Upper lobe of left lung (tissue), 6 donors: ENCODE data around the gene C16orf95. TPM values are rescaled to one million over a fixed set of nuclear protein-coding genes. Genes with fewer than 3 reads are reported as not detected.
A peak's percentile ranks its signal among the peaks of the same experiment; 100 is the strongest.

Experiments
- ATAC-seq, 2 donors: fragments of 200-7000 bp; cut with Tn5 transposase; one replicate each; pipeline ENCODE4 v1.9.1; 2022; ENCODE audit warnings: mild to moderate bottlenecking in 2 of 2, moderate library complexity in 2 of 2; ENCODE audit not compliant: low FRiP score in 2 of 2
- DNase-seq, 2 donors: peaks; one replicate each; pipeline ENCODE4 v3.0.0-alpha.2; 2019 to 2020
- H3K27ac ChIP-seq, 4 donors: fragments of 200-600 bp; sonication (generic); one replicate each; pipeline ENCODE4 v1.5.1; 2016 to 2019
- H3K27me3 ChIP-seq, 4 donors: fragments of 200-600 bp; sonication (generic); one replicate each; pipeline ENCODE4 v1.5.1; 2017 to 2019
- H3K36me3 ChIP-seq, 4 donors: fragments of 200-600 bp; sonication (generic); one replicate each; pipeline ENCODE4 v1.5.1; 2016 to 2019
- H3K4me1 ChIP-seq, 4 donors: fragments of 200-600 bp; sonication (generic); one replicate each; pipeline ENCODE4 v1.5.1; 2018 to 2019
- H3K4me3 ChIP-seq, 4 donors: fragments of 200-600 bp; sonication (generic); one replicate each; pipeline ENCODE4 v1.5.1; 2017 to 2019; ENCODE audit warnings: mild to moderate bottlenecking in 2 of 4, moderate library complexity in 1 of 4
- H3K9me3 ChIP-seq, 4 donors: fragments of 200-600 bp; sonication (generic); one replicate each; pipeline ENCODE4 v1.5.1; 2018 to 2019
- EP300 ChIP-seq, 4 donors: sonication (generic); formaldehyde crosslinking; IDR thresholded peaks; one replicate each; pipeline ENCODE4 v1.5.1; 2017; ENCODE audit warnings: antibody characterized with exemption in 4 of 4, control low read depth in 2 of 4
- POLR2A ChIP-seq, 4 donors: fragments of 450-650 bp; IDR thresholded peaks; one replicate each; pipeline ENCODE4 v1.5.1; 2016 to 2017; ENCODE audit warnings: antibody characterized with exemption in 4 of 4, mild to moderate bottlenecking in 2 of 4
- POLR2AphosphoS5 ChIP-seq, 2 donors: sonication (generic); formaldehyde crosslinking; IDR thresholded peaks; one replicate each; pipeline ENCODE4 v1.5.1; 2017; ENCODE audit warnings: antibody characterized with exemption in 2 of 2
- WGBS, 2 donors: methylation state at CpG; one replicate each; pipeline ENCODE4 v1.1.5; 2017 to 2018; 5-methylcytosine and 5-hydroxymethylcytosine counted together
- total RNA-seq, 6 donors: library from RNA; depleted of rRNA in 4 of 6; stranded (reverse); fragments of >200 nt in 4 of 6; gene quantifications; one replicate each; pipeline versions ENCODE4 v1.1.0 to v1.2.1, GENCODE V29; 2016 to 2021
- TF ChIP-seq, protein P1 (sequence below), 6 experiments: fragments of 450-650 bp in 4 of 6; fragments of 200-600 bp in 2 of 6; sonication (generic) in 2 of 6; IDR thresholded peaks; one replicate each; pipeline ENCODE4 v1.5.1; 2016 to 2019; ENCODE audit warnings: antibody characterized with exemption in 6 of 6
- donor health status: DM: no; HTN: no; CAD: no; lungs with moderate emphysema.
- donor health status: DM: no; HTN: yes; CAD: no; lungs with severe emphysema.

The C16orf95 gene
- total RNA-seq, 6 donors from 2014 or later: 1.8 to 9.4 (median 3.4) TPM

DNA sequence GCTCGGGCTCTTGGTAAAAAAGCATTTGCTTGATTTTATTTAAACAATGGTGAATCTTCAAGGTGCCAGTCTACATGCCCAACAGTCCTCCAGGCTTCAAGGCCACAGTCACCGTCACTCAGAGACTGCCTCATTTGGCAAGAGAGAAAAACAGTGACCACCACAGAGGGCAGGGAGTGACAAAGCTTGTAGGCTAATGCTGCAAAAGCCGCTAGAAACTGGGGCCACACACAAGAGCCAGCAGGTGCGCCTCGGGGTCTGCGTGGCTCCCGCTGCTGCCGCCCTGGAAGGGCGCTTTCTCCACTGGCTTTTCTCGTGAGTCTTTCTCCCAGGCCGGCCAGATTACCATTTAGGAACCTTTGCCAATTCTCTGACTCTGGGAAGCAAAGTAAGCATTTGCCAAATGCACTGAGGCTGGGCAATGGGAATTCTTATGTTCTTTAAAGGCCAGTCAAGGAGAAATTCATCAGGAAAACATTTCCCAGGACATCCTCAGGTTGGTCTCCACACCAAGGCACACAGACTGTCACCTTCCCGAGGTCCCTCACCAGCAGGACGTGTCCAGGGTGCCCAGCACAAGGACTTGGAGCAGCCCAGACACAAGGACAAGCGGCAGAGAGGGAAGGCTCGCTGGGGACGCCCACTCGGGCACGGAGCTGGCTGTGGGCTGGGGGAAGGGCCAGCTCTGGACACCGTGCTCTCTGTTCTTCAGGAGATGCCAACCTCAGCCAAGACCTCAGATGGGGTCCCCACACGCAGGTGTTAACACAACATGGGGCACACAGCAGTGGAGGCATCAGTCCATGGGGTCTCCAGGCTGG lies 12.5 kb upstream of the C16orf95 start:
- TF ChIP-seq POLR2AphosphoS5 (IDR thresholded peaks at IDR 0.05) (no peak), POLR2A (IDR thresholded peaks at IDR 0.05) (no peak), EP300 (IDR thresholded peaks at IDR 0.05) (no peak)
- TF ChIP-seq, protein P1, sequence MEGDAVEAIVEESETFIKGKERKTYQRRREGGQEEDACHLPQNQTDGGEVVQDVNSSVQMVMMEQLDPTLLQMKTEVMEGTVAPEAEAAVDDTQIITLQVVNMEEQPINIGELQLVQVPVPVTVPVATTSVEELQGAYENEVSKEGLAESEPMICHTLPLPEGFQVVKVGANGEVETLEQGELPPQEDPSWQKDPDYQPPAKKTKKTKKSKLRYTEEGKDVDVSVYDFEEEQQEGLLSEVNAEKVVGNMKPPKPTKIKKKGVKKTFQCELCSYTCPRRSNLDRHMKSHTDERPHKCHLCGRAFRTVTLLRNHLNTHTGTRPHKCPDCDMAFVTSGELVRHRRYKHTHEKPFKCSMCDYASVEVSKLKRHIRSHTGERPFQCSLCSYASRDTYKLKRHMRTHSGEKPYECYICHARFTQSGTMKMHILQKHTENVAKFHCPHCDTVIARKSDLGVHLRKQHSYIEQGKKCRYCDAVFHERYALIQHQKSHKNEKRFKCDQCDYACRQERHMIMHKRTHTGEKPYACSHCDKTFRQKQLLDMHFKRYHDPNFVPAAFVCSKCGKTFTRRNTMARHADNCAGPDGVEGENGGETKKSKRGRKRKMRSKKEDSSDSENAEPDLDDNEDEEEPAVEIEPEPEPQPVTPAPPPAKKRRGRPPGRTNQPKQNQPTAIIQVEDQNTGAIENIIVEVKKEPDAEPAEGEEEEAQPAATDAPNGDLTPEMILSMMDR (IDR thresholded peaks at IDR 0.05): no peak
- WGBS, 2 donors: 90 to 95% methylated on average over 11 to 20 of the region's 20 CpGs
- H3K4me3 ChIP-seq: no peak overlapping the region
- H3K36me3 ChIP-seq: peaks cover 2 to 64% (median 49%) of the 10 kb centered on the region in 4 donors
- H3K4me1 ChIP-seq: peaks cover 0 to 6% (median 5%) of the 10 kb centered on the region in 4 donors
- DNase-seq: peak in 1 of 2 donors; percentile 59
- no peak for ATAC-seq
- no peaks in the 10 kb centered on the region for H3K27me3 ChIP-seq
- no peaks in the 10 kb centered on the region for H3K9me3 ChIP-seq
- H3K27ac ChIP-seq: no peak overlapping the region

DNA sequence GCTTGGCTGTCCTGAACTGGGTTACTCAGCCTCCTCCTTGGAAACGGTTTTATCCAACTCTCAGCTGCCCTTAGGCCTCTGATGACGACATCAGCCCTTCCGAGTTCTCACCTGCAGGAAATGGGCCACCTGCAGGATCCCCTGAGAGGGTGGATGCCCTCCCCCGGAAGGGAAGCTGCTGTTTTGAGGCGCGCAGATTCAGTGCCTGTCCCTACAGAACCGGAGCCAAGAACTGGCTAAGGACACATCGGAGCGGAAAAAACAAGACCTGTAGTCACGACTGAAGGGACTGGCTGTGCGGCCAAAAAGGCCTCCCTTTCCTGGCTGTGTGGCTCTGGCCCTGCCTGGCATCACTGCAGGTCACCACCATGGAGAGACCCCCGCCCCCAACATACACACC lies 11.7 kb upstream of the C16orf95 start:
- peaks cover 0 to 9% (median 7%) of the 10 kb centered on the region in 4 donors for H3K4me1 ChIP-seq
- DNase-seq: no peak
- H3K4me3 ChIP-seq: no peak overlapping the region
- peaks cover under 1 to 56% (median 41%) of the 10 kb centered on the region in 4 donors for H3K36me3 ChIP-seq
- no peak for ATAC-seq
- no peak overlapping the region for H3K27ac ChIP-seq
- 82 to 86% methylated on average over 12 of the region's 12 CpGs for WGBS, 2 donors
- TF ChIP-seq, protein P1 (IDR thresholded peaks at IDR 0.05): no peak
- TF ChIP-seq POLR2A (IDR thresholded peaks at IDR 0.05) (no peak), EP300 (IDR thresholded peaks at IDR 0.05) (no peak), POLR2AphosphoS5 (IDR thresholded peaks at IDR 0.05) (no peak)
- H3K27me3 ChIP-seq: no peaks in the 10 kb centered on the region
- H3K9me3 ChIP-seq: no peaks in the 10 kb centered on the region

DNA sequence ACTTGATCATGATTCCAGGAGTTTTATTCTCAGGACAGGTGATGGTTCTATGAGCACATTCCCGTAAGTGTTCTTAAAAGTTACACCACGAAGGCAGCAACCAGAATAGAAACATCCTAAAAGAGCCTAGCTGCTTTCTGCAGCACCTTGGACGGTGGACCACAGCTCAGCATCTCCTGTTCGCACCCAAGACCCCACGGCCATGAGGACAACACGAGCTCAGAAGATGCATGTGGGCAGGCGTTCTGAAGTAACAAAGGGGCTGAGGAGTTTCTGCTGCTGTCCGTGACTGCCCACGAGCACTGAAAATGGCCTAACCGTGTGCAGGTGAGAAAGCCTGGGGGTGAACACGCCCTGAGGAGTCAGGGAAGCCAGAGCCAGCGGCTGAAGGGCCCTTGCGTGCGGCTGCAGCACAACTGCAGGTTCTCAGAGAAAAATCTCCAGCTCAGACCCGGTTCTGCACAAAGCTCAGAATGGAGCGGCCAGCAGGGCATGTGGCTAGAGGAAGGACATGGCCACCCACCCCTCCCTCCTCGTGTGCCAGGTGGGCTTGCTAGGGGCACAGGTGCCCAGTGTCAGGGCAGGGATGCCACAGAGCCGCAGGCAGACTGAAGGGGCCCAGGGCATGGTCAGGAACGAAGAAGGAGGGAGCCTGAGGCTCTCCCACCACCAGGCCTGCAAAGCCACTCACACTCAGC lies 10.8 kb upstream of the C16orf95 start:
- Histone ChIP-seq H3K36me3 (peaks cover 0 to 47% (median 32%) of the 10 kb centered on the region in 4 donors), H3K4me3 (no peak overlapping the region), H3K27me3 (no peaks in the 10 kb centered on the region), H3K4me1 (peaks cover 0 to 9% (median 7%) of the 10 kb centered on the region in 4 donors), H3K9me3 (no peaks in the 10 kb centered on the region), H3K27ac (no peak overlapping the region)
- ATAC-seq (no peak), DNase-seq (peak in 1 of 2 donors; percentile 54)
- TF ChIP-seq POLR2A (IDR thresholded peaks at IDR 0.05): no peak
- TF ChIP-seq, protein P1 (IDR thresholded peaks at IDR 0.05): no peak
- WGBS, 2 donors: 89 to 96% methylated on average over 16 to 19 of the region's 19 CpGs

DNA sequence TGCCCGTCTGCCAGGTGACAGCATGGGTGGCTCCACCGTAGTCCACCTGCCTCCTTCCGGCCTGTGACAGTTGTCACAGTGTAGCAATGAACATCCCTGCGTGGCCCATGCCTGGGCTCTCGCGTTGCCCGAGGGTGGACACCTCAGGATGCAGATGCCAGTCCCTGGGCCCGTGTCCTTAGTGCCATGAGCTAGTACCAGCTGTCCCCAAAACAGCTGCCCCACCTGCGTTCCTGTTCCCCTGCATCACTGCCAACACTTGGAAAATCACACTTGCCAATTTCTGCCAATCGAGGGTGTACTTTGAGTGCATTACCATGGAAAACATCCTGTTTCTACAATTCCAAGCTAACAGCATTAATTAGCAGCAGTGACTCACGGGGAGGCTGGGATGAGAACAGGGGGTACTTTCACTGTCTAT lies 9.0 kb upstream of the C16orf95 start:
- Histone ChIP-seq H3K4me3 (no peak overlapping the region), H3K36me3 (peaks cover 0 to 30% (median 23%) of the 10 kb centered on the region in 4 donors), H3K9me3 (no peaks in the 10 kb centered on the region), H3K27me3 (no peaks in the 10 kb centered on the region), H3K4me1 (peaks cover 0 to 9% (median 7%) of the 10 kb centered on the region in 4 donors), H3K27ac (no peak overlapping the region)
- WGBS, 2 donors: 80% methylated on average over 11 of the region's 11 CpGs
- DNase-seq: no peak
- no peak for ATAC-seq
- TF ChIP-seq POLR2A (IDR thresholded peaks at IDR 0.05): no peak
- no peak for TF ChIP-seq POLR2AphosphoS5 (IDR thresholded peaks at IDR 0.05)
- no peak for TF ChIP-seq EP300 (IDR thresholded peaks at IDR 0.05)
- TF ChIP-seq, protein P1 (IDR thresholded peaks at IDR 0.05): no peak
